SKM-1 (cell line): Measurements from ENCODE around the gene TUSC7.

Source experiments
- DNase-seq: peaks from one replicate; lab custom pipeline; 2025; ENCODE audit not compliant: unreplicated experiment; lab: John Stamatoyannopoulos, UW

Gene TUSC7

GRCh38 chr3:116709479-116709878 is at the start of gene TUSC7:
Gene TUSC7 (plus strand): TSS chr3:116709779.
- DNase-seq, result no peak

GRCh38 chr3:116661196-116661595 is 48.4 kb upstream of the TUSC7 start:
- no peak for DNase-seq

- DNase-seq, result no peak
Measured at GRCh38 chr3:116663161-116664110, 46.1 kb upstream of the TUSC7 start.

- no peak for DNase-seq
Measured at GRCh38 chr3:116667324-116667723, 42.3 kb upstream of the TUSC7 start.

- DNase-seq, result no peak
Measured at GRCh38 chr3:116667791-116668190, 41.8 kb upstream of the TUSC7 start.

- no peak for DNase-seq
Measured at GRCh38 chr3:116669576-116669975, 40.0 kb upstream of the TUSC7 start.

GRCh38 chr3:116671151-116671550 is 38.4 kb upstream of the TUSC7 start:
- DNase-seq, result no peak

GRCh38 chr3:116678853-116679252 is 30.7 kb upstream of the TUSC7 start:
- no peak for DNase-seq

- DNase-seq, result no peak
Measured at GRCh38 chr3:116691041-116691440, 18.5 kb upstream of the TUSC7 start.

GRCh38 chr3:116701070-116701469 is 8.5 kb upstream of the TUSC7 start:
- no peak for DNase-seq

- no peak for DNase-seq
Measured at GRCh38 chr3:116702334-116702733, 7.2 kb upstream of the TUSC7 start.

- no peak for DNase-seq
Measured at GRCh38 chr3:116707531-116707930, 2.0 kb upstream of the TUSC7 start.

- DNase-seq, result no peak
Measured at GRCh38 chr3:116716490-116716889, 6.9 kb downstream of the TUSC7 start.

- DNase-seq, result no peak
Measured at GRCh38 chr3:116717566-116717965, 8.0 kb downstream of the TUSC7 start.

GRCh38 chr3:116728454-116728853 is 18.9 kb downstream of the TUSC7 start:
- no peak for DNase-seq

GRCh38 chr3:116734243-116734642 is 24.7 kb downstream of the TUSC7 start:
- no peak for DNase-seq

- no peak for DNase-seq
Measured at GRCh38 chr3:116739678-116740077, 30.1 kb downstream of the TUSC7 start.

- no peak for DNase-seq
Measured at GRCh38 chr3:116740293-116740692, 30.7 kb downstream of the TUSC7 start.

GRCh38 chr3:116741467-116741866 is 31.9 kb downstream of the TUSC7 start:
- DNase-seq, result no peak

- DNase-seq, result no peak
Measured at GRCh38 chr3:116743062-116743461, 33.5 kb downstream of the TUSC7 start.

GRCh38 chr3:116749388-116749787 is 39.8 kb downstream of the TUSC7 start:
- no peak for DNase-seq

- DNase-seq, result no peak
Measured at GRCh38 chr3:116757315-116757714, 47.7 kb downstream of the TUSC7 start.

GRCh38 chr3:116759316-116759715 is 49.7 kb downstream of the TUSC7 start:
- DNase-seq, result no peak
